Mononuclear cell (primary cell): Measurements from ENCODE around the gene DYNC1I1. TPM values are rescaled to one million over a fixed set of nuclear protein-coding genes. Genes with fewer than 3 reads are reported as not detected.

Source experiments
- H3K27me3 ChIP-seq: 2 replicates; pipeline ENCODE4 v1.6.0; 2011; ENCODE audit warnings: low read length, control low read depth; ENCODE audit not compliant: insufficient read depth
- H3K4me1 ChIP-seq: 2 replicates; pipeline ENCODE4 v1.5.1; 2011; ENCODE audit warnings: mild to moderate bottlenecking, low read length, control low read depth; ENCODE audit not compliant: insufficient read depth
- H3K4me3 ChIP-seq: 2 replicates; pipeline ENCODE4 v1.5.1; 2011; ENCODE audit warnings: mild to moderate bottlenecking, low read length, moderate library complexity
- H3K9me3 ChIP-seq: 2 replicates; pipeline ENCODE4 v1.5.1; 2011; ENCODE audit warnings: low read depth, mild to moderate bottlenecking, control low read depth, low read length
- total RNA-seq: library from RNA; depleted of rRNA; stranded (reverse); fragments of >200 nt; gene quantifications from one replicate; pipeline ENCODE4 v1.2.3, GENCODE V29; 2012

DYNC1I1 gene
- total RNA-seq, 1 donor, result 0.10 TPM

GRCh38 chr7:95776561-95777185 is 4.3 kb downstream of the DYNC1I1 start:
- Histone ChIP-seq H3K4me1 (peaks cover 7% of the 10 kb centered on the region), H3K27me3 (peaks cover 10% of the 10 kb centered on the region), H3K4me3 (no peak overlapping the region), H3K9me3 (no peaks in the 10 kb centered on the region)

- H3K4me1 ChIP-seq, result peaks cover 7% of the 10 kb centered on the region
- H3K9me3 ChIP-seq, result no peaks in the 10 kb centered on the region
- peaks cover 10% of the 10 kb centered on the region for H3K27me3 ChIP-seq
- no peak overlapping the region for H3K4me3 ChIP-seq
Observed at GRCh38 chr7:95777269-95777668, 4.9 kb downstream of the DYNC1I1 start.

DNA sequence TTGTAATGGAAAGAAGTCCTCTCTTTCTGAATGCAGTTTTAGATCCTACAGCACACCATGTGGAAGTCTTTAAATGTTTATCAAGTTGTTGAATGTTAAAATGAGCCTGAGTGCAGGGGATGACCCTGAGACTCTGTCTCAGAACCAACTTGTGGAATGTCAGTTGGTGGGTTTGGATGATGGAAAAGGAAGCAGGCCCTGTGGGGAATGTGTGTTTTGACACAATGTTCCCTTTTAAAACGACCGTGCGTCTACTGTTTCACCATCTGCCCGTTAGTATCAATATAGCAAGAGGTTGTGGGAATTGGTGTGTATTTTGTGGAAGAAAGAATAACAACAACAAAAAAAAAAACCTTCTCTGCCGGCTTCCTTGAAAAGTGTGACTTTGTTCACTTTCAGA is 8.3 kb downstream of the DYNC1I1 start:
- Histone ChIP-seq H3K27me3 (no peaks in the 10 kb centered on the region), H3K9me3 (no peaks in the 10 kb centered on the region), H3K4me1 (no peaks in the 10 kb centered on the region), H3K4me3 (no peak overlapping the region)

DNA sequence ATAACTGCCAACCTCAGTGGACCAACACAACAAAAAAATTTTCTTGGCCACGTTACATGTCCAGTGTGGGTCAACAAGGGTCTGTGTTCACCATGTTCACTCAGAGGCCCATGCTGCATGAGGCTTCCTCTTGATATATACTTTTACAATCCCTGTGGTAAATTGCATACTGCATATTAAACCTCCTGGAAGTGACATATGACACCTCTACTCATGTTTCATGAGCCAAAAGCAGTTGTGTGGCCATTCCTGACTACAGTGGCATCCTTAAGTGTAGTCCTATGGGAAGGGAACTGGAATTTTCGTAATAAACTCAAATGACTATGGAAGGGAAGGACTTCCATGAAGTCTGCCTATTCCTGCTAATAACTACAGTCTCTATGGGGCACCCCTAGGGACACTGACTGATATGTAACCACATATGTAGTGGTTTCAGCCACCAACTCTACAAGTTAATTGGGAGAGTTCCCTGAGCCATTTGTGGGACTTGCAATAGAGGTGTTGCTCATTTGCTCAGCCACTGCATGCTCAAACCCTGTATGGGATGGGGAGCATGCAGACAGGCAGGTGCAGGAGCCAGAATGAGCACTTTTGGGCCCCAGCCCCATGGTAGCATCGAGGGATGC is 9.7 kb downstream of the DYNC1I1 start:
- no peaks in the 10 kb centered on the region for H3K9me3 ChIP-seq
- H3K4me3 ChIP-seq, result no peak overlapping the region
- no peaks in the 10 kb centered on the region for H3K27me3 ChIP-seq
- H3K4me1 ChIP-seq, result no peaks in the 10 kb centered on the region

DNA sequence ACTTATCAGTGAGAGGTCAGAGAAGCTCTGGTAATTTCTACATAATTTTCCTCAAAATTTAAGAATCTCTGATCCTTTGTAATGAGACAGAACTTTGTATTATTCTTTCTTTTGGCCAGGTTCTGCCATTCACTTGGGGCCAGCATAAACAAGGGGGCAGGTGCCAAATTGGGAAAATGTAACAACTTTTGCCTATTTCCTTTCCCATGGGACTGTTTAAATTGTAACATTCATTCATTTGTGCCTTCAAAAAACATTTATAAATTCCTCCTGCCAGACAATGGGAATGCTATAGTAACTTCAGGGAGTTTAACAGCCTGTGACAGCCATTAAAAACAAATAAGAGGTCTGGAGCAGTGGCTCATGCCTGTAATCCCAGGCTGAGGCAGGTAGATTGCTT is 12.4 kb downstream of the DYNC1I1 start:
- no peaks in the 10 kb centered on the region for H3K9me3 ChIP-seq
- no peak overlapping the region for H3K4me3 ChIP-seq
- no peaks in the 10 kb centered on the region for H3K27me3 ChIP-seq
- H3K4me1 ChIP-seq, result no peaks in the 10 kb centered on the region

- Histone ChIP-seq H3K27me3 (no peaks in the 10 kb centered on the region), H3K9me3 (no peaks in the 10 kb centered on the region), H3K4me3 (no peak overlapping the region), H3K4me1 (no peaks in the 10 kb centered on the region)
Observed at GRCh38 chr7:95788258-95788657, 15.9 kb downstream of the DYNC1I1 start.

DNA sequence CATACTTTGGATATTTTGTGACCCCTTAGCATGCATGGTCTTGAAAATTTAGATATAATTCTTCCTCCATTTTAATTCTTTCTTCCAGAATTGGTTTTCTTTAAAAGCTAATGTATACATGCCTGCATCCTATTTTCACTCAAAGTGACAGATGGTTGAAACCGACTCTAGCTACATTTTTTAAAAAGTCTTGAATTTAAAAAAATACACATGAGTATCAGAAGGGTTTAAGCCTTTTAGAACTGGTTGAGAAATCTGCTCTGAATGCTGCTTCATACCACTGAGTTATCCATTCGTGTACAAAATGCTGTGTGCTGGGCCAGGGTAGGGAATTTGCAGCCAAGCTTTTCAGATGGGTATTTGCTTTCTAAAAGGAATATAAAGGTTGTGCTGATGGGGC is 16.5 kb downstream of the DYNC1I1 start:
- no peaks in the 10 kb centered on the region for H3K27me3 ChIP-seq
- no peak overlapping the region for H3K4me3 ChIP-seq
- H3K9me3 ChIP-seq, result no peaks in the 10 kb centered on the region
- H3K4me1 ChIP-seq, result no peaks in the 10 kb centered on the region

DNA sequence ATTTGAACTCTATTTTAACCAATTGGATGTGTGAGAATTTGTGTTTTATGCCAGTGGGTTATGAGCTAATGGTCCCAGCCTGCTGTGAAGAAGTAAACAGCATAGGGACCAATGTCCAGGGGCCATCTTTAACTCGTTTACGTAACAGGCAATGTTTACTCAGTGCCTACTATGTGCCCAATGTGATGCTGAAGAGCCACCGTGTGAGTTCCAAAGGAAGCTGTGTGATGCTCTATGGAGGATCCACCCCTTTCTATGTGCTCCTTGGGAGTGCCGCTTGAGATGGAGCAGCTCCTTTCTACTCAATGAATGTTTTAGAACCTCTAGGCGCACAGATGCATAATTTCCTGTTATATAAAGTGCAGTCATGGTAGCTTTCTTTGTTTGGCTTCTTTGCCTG is 21.3 kb downstream of the DYNC1I1 start:
- Histone ChIP-seq H3K9me3 (no peaks in the 10 kb centered on the region), H3K27me3 (no peaks in the 10 kb centered on the region), H3K4me1 (no peaks in the 10 kb centered on the region), H3K4me3 (no peak overlapping the region)

DNA sequence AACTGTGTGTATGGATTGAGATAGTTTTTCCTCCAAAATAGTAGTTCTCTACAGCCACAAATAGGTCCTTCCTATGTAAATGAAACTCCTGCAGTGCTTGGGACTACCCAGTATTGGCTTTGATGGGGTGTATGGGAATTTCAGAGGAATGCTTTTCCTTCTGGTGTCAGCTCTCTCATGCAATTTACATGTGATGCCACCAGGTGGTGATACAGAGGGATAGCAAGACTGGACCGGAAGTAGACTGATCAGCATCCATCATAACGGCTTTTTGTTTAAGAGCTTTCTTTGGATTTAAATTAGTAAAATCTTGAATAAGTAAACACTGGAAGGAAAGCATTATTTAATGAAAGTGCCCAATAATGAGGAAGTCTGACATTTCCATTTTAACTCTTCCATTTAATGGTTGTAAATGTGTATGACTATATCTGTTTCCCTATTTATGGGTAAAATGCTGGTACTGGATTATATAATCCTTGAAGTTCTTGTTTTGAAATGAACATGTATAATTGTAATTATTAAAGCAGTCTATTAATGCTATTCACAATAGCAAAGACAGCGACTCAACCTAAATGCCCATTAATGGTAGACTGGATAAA is 22.7 kb downstream of the DYNC1I1 start:
- Histone ChIP-seq H3K4me1 (no peaks in the 10 kb centered on the region), H3K27me3 (no peaks in the 10 kb centered on the region), H3K9me3 (no peaks in the 10 kb centered on the region), H3K4me3 (no peak overlapping the region)

- Histone ChIP-seq H3K9me3 (no peaks in the 10 kb centered on the region), H3K27me3 (no peaks in the 10 kb centered on the region), H3K4me3 (no peak overlapping the region), H3K4me1 (no peaks in the 10 kb centered on the region)
Observed at GRCh38 chr7:95796617-95797016, 24.3 kb downstream of the DYNC1I1 start.

DNA sequence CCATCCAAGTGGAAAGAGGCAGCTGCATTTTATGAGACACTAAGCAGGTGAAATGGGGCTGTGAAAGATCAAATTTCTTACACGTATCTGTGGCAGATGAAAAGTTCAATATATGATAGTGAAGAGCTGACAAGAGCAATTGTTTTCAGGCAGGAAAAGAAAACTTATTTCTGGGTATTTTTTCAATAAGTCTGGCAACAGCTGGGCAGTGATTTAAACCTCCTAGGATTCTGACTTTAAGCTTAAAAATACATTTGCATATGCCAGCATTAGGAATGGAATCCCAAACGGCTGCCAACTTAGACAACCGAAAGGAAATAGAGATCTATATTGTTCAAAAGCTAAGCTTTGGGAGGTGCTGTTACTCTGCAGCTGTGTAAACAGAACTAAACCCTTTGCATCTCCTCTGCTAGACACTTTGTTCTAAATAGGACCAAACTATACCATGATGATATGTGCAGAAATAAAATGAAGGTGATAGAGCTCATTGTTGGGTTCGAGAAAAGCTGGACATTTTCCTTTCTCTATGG is 26.1 kb downstream of the DYNC1I1 start:
- no peaks in the 10 kb centered on the region for H3K4me1 ChIP-seq
- H3K4me3 ChIP-seq, result no peak overlapping the region
- H3K27me3 ChIP-seq, result no peaks in the 10 kb centered on the region
- no peaks in the 10 kb centered on the region for H3K9me3 ChIP-seq

- Histone ChIP-seq H3K27me3 (no peaks in the 10 kb centered on the region), H3K9me3 (no peaks in the 10 kb centered on the region), H3K4me1 (no peaks in the 10 kb centered on the region), H3K4me3 (no peak overlapping the region)
Observed at GRCh38 chr7:95800787-95801186, 28.4 kb downstream of the DYNC1I1 start.

GRCh38 chr7:95802270-95802669 is 29.9 kb downstream of the DYNC1I1 start:
- H3K27me3 ChIP-seq, result no peaks in the 10 kb centered on the region
- H3K9me3 ChIP-seq, result no peaks in the 10 kb centered on the region
- H3K4me1 ChIP-seq, result no peaks in the 10 kb centered on the region
- no peak overlapping the region for H3K4me3 ChIP-seq

GRCh38 chr7:95804052-95804451 is 31.7 kb downstream of the DYNC1I1 start:
- no peaks in the 10 kb centered on the region for H3K4me1 ChIP-seq
- no peaks in the 10 kb centered on the region for H3K27me3 ChIP-seq
- no peak overlapping the region for H3K4me3 ChIP-seq
- no peaks in the 10 kb centered on the region for H3K9me3 ChIP-seq

DNA sequence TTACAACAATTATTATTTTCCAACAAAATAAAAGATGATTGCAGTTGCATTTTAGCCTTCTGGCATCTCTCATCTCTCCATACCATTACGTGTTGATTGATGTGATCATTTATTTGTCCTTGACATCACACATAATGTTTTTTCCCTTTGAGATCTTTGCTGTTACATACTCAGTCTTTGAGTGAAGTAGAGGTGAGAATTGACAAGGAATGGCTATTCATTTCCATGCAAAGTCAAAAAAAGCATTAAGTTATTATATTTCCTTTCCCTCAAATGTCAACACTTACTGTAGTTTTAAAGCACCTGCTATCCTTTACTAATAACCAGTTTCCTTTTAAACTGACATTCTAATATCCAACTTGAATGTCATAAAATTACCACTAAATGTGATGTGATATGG is 33.6 kb downstream of the DYNC1I1 start:
- no peak overlapping the region for H3K4me3 ChIP-seq
- no peaks in the 10 kb centered on the region for H3K4me1 ChIP-seq
- no peaks in the 10 kb centered on the region for H3K9me3 ChIP-seq
- H3K27me3 ChIP-seq, result no peaks in the 10 kb centered on the region

DNA sequence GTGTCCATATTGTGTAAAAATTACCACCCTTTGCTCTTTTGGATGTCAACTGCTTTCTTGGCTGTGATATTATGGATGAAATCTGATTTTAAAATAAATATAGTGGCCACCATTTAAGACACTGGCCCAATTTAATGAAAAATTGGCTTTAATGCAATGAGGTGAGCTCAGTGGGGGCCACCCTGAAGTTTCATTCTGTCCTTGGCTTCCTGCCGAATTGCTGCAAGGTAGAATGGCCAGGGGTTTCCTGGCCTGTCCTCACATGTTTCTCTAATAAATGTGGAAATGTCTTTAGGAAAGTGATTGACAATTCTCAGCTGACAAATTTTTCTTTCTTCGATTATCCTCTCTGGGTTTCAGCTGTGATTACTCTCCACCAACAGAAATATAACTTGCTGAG is 36.0 kb downstream of the DYNC1I1 start:
- H3K4me1 ChIP-seq, result no peaks in the 10 kb centered on the region
- no peaks in the 10 kb centered on the region for H3K9me3 ChIP-seq
- no peak overlapping the region for H3K4me3 ChIP-seq
- H3K27me3 ChIP-seq, result no peaks in the 10 kb centered on the region
